DMS79 (cell line): ENCODE data around the gene RBM15.

Experiments
- DNase-seq: peaks from one replicate; lab custom pipeline; 2025; lab: John Stamatoyannopoulos, UW

RBM15 gene

DNA sequence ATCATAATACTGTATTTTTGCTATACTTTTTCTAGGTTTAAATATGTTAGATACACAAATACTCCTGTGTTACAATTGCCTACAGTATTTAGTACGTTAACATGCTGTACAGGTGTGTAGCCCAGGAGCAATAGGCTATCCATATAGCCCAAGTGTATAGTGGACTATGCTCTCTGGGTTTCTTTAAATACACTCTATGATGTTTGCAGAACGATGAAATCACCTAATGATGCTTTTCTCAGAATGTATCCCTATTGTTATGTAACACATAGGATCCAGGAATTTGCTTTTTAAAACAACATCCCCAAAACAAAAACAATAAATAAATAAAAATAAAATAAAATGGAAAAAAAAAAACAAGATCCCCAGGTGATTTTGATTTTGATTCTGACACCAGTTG, 18.1 kb upstream of the RBM15 start:
- DNase-seq, result no peak

DNA sequence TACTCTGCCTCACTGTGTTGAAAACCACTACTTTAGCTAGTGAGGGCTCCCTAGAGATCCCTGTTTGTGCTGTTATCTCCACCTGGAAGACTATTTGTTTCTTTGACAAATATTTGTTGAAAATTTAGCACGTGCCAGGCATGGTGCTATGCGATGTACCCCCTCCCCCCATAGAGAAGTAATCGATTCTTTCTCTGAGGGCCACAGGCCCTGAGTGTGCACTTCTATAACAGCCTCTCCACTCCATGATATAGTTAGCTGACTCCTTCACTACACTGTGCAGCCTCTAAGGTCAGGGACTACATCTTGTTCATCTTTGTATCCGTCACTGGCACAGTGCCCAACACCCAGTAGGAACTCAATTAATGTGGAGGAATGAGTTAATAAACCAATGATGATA, 17.3 kb upstream of the RBM15 start:
- DNase-seq, result no peak

DNA sequence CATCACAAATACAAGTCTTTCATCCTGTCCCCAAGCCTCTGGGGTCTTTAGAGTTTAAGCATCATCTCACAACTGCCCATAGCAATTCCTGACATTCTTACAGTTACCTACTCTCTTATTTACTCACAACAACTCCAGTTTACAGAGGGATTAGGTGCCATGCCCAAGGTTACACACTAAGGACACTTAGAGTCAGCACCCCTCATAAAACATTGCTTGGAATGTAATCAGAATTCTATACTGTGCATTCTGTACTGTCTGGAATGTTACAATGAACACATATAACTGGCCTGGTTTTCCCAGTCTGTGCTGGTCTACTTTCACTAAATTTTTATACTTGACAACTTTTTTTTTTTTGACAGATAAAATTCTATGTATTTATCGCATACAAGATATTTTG, 14.5 kb upstream of the RBM15 start:
- DNase-seq, result no peak

DNA sequence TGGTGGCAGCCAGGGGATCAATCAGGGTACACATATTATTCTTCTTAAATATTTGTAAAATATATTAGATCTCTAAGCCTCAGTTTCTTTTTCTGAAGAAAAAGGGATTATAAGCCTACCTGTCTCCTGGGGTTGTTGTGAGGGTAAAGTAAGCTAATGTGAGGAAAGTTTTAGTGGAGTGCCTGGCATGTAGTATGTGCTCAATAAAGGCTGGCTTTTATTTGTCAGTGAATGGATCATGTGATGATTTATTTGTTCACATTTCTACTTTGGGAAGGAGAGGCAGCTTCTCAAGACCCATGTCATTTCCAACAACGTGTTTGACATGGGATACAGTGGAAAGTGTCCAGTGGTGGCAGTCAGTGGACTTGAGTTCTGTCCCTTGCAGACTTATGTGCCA, 12.4 kb upstream of the RBM15 start:
- no peak for DNase-seq

DNA sequence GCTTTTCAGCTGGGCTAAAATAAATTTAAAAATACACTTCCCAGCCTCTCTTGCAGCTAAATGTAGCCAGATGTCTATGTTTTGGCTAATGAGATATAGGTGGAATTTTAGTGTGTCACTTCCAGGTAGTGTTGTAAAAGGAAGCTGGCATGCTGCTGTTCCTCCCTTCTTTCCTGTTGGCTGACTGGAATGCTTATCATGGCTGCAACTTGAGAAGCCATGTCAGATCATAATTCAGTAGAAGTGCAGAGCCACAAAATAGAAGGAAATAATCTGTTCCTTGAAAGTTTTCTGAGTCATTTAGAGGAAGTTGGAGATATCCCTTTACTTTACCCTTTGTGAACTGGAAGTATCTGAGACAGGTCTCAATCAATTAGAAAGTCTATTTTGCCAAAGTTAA, 10.9 kb upstream of the RBM15 start:
- DNase-seq, result no peak

DNA sequence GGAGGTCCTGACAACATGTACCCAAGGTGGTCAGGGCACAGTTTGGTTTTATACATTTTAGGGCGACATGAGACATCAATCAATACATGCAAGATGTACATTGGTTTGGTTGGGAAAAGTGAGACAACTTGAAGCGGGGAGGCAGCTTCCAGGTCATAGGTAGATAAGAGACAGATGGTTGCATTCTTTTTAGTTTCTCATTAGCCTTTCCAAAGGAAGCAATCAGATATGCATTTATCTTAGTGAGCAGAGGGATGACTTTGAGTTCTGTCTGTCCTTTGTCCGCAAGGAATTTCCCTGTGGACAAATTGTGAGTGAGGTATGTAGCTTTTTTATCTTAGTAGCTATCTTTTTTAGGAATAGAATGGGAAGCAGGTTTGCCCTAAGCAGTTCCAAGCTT, 10.5 kb upstream of the RBM15 start:
- no peak for DNase-seq

DNA sequence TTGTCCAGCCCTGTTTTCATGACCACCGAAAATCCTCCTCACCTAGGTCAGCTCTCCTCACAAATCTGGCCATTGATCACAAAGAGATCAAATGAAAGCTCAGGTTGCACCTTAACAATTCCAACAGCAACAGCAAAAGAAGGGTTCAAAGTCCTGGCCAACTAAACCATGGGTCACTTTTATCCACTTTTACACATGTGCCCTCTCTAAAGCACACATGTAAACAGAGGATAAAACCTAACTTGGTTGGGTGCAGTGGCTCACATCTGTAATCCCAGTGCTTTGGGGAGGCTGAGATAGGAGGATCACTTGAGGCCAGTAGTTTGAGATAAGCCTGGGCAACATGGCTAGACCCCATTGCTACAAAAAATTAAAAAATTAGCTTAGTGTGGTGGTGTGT, 3.9 kb upstream of the RBM15 start:
- no peak for DNase-seq

- peak; percentile 62 for DNase-seq
Measured at GRCh38 chr1:110336300-110337039, 2.7 kb upstream of the RBM15 start.

GRCh38 chr1:110337704-110338308, 1.4 kb upstream of the RBM15 start:
- DNase-seq, result peak; percentile 70

- peak; percentile 95 for DNase-seq
Measured at GRCh38 chr1:110338309-110338885, 780 bp upstream of the RBM15 start.

- DNase-seq, result no peak
Measured at GRCh38 chr1:110339407-110340206, 430 bp downstream of the RBM15 start.

- no peak for DNase-seq
Measured at GRCh38 chr1:110340207-110340468, 961 bp downstream of the RBM15 start.

DNA sequence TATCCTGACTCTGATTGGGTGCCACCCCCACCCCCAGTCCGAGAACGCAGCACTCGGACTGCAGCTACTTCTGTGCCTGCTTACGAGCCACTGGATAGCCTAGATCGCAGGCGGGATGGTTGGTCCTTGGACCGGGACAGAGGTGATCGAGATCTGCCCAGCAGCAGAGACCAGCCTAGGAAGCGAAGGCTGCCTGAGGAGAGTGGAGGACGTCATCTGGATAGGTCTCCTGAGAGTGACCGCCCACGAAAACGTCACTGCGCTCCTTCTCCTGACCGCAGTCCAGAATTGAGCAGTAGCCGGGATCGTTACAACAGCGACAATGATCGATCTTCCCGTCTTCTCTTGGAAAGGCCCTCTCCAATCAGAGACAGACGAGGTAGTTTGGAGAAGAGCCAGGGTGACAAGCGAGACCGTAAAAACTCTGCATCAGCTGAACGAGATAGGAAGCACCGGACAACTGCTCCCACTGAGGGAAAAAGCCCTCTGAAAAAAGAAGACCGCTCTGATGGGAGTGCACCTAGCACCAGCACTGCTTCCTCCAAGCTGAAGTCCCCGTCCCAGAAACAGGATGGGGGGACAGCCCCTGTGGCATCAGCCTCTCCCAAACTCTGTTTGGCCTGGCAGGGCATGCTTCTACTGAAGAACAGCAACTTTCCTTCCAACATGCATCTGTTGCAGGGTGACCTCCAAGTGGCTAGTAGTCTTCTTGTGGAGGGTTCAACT, 2.1 kb downstream of the RBM15 start:
- peak; percentile 30 for DNase-seq

GRCh38 chr1:110341872-110342331, 2.7 kb downstream of the RBM15 start:
- no peak for DNase-seq

- DNase-seq, result no peak
Measured at GRCh38 chr1:110343249-110343648, 4.1 kb downstream of the RBM15 start.

DNA sequence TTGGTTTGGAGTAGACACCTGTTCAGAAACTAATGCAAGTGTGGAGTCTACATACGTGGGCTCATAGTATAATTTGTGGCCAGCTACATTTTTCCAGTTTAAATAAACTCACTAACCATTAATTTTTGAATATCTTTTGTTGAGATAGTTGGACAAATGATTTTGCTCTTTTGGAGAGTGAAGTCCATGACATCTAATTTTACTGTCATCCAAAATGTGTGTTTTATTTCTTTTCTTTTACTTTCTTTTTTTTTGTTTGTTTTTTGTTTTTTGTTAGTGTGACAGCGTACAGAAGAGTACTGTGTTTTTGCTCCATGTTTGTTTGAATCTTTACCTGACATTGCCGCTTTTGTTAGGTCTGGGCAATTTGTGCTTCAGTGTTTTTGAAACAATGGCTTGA, 5.0 kb downstream of the RBM15 start:
- no peak for DNase-seq

DNA sequence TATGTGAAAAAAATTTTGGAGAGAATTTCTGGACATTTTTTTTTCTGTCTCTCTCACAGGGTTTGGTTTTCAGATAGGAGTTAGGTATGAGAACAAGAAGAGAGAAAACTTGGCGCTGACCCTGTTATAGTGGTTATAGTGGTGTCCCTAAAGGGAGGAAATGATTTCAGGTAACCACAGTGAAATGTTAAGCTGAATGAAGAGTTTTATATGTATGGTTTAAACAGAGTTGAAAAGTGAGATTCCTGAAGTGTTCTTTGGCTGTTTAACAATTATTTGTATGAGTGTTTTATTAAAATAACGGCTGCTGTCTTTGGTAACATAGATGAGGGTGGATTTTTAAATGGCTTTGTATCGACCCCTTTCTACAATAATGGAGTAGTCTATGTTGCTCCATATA, 6.3 kb downstream of the RBM15 start:
- DNase-seq, result no peak

DNA sequence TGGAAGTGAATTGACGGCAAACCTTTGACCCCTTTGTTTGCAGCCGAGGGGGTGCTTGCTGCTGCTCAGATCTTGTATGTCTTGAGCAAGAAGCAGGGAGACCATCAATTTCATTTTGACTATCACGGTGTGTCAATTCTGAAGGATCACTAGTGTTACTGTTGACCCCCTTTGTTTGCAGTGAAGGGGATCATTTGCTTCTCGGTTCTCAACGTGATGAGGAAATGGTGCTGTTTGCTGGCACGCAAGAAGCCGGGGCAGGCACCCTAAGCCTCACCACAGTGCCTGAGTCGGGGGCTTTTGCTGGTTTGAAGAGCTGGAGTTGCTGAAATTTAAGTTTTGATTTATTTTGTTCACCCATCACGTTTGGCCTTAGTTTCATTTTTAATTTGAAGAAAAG, 7.5 kb downstream of the RBM15 start:
- no peak for DNase-seq

DNA sequence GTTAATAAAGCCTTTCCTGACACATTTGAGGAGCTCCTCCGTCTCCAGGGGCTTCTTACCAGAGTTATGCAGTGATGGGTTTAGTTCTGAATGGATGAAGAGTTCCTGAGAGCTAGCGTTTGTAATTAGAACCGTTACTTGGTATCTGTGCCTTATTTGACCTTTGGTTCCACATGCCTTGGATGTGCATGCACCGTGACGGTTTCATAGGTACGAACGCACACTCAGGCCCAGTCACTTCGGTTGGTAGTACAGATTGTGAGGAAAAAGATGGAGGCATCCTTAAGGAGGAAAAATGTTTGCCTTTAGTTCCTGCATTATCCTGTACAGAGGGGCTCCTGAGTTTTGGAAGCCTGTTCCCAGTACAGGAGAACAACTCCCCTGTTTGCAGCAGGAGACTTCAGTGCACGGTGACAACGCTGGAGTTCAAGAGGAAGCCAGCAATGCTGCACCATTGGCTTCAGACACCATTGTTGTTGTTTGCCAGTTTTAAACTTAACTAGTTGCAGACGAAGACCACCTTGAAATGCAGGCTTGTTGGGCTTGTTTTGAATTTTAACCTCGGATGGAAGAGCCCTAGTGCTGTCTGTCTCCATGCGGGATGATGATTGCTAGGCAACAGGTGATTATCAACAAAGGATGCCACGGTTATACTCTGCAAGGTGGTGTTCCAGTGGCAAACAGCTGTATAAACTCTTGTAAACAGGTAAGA, 8.2 kb downstream of the RBM15 start:
- DNase-seq, result no peak

- no peak for DNase-seq
Measured at GRCh38 chr1:110348050-110348449, 8.9 kb downstream of the RBM15 start.

GRCh38 chr1:110348771-110349170, 9.6 kb downstream of the RBM15 start:
- DNase-seq, result no peak

DNA sequence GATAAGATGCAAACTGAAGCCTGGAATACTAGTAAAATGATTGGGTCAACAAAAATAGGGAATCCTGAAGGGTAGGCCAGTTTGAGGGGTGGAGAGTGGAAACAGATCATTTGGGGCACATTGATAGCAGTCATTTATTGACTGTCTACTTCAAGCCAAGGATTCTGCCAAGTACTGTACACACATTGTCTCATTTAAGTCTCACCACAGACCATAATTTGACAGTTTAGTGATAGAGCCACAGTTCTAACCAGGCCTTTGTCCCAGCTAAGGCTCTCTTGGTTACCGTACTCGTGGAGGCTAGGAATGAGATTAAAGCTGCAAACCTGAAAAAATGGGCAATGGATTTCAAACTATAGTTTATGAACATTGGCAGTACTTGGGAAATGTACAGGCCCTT, 11.2 kb downstream of the RBM15 start:
- DNase-seq, result no peak
